HepG2 (cell line): Measurements from ENCODE around the gene TRRAP. TPM values are rescaled to one million over a fixed set of nuclear protein-coding genes. Genes with fewer than 3 reads are reported as not detected.
A peak's percentile ranks its signal among the peaks of the same experiment; 100 is the strongest.

Experiments
- ATAC-seq: fragments of 200-7000 bp; cut with Tn5 transposase; 3 replicates; pipeline ENCODE4 v1.9.1; 2020; ENCODE audit warnings: mild to moderate bottlenecking, moderate library complexity
- BruUV-seq: library from RNA; stranded (reverse); fragments of 400-500 nt; replicated peaks from 2 replicates; lab custom pipeline; 2021; lab: Mats Ljungman, UMichigan
- CTCF ChIA-PET: fragments of 300-600 bp; formaldehyde crosslinking; extraction: SDS; loops from one replicate; lab custom pipeline; 2021; ENCODE audit warnings: low total read pairs, inconsistent platforms, low intra/inter-chr PET ratio; lab: Yijun Ruan, JAX
- POLR2A ChIA-PET: fragments of 350-600 bp; sonication (Branson Sonifier 250); formaldehyde crosslinking; loops from one replicate; lab custom pipeline; 2020; ENCODE audit warnings: antibody characterized with exemption, inconsistent platforms; lab: Yijun Ruan, JAX
- DNase-seq: peaks from one replicate; pipeline ENCODE4 v3.0.0-alpha.2; 2015; ENCODE audit warnings: low spot score
- FAIRE-seq: peaks from 3 replicates; lab custom pipeline; 2011; peaks lifted over from hg19 to GRCh38; lab: Jason Lieb, UNC
- H2AFZ ChIP-seq: one replicate; pipeline ENCODE4 v1.6.1; 2011; ENCODE audit warnings: low read length, inconsistent platforms
- H3K27ac ChIP-seq: fragments of 300-600 bp; 3 replicates; pipeline ENCODE4 v1.8.0; 2011; ENCODE audit warnings: mixed run types, mild to moderate bottlenecking, mixed read lengths, low read length, inconsistent platforms; ENCODE audit not compliant: insufficient read depth; ENCODE audit errors: extremely low read length
- H3K27me3 ChIP-seq, 2 experiments: fragments of 200-600 bp in 1 of 2; 2 replicates in 1 of 2; 3 replicates in 1 of 2; pipeline versions ENCODE4 v1.6.0 to v1.8.0; 2011; ENCODE audit warnings: low read length in 2 of 2, mild to moderate bottlenecking in 2 of 2, moderate library complexity in 2 of 2, inconsistent platforms in 1 of 2; ENCODE audit not compliant: insufficient read depth in 2 of 2, control insufficient read depth in 1 of 2
- H3K36me3 ChIP-seq, 2 experiments: fragments of 200-600 bp in 1 of 2; replicated peaks in 1 of 2; 2 replicates in 1 of 2; 3 replicates in 1 of 2; pipeline versions ENCODE4 v1.5.1 to v1.8.0; 2011; ENCODE audit warnings: low read length in 2 of 2, inconsistent platforms in 1 of 2; ENCODE audit not compliant: insufficient read depth in 2 of 2, control insufficient read depth in 1 of 2
- H3K4me1 ChIP-seq: 2 replicates; pipeline ENCODE4 v1.5.1; 2012; ENCODE audit warnings: low read length, inconsistent platforms; ENCODE audit not compliant: insufficient read depth
- H3K4me2 ChIP-seq: 2 replicates; pipeline ENCODE4 v1.6.0; 2011; ENCODE audit warnings: low read depth, low read length, inconsistent platforms
- H3K4me3 ChIP-seq, 3 experiments: fragments of 200-600 bp in 1 of 3; sonication (generic), shearing (Covaris generic) in 1 of 3; replicated peaks in 1 of 3; 2 replicates each; pipeline ENCODE4 v1.5.1; 2011 to 2016; ENCODE audit warnings: low read length in 3 of 3, inconsistent platforms in 2 of 3, low read depth in 2 of 3, mild to moderate bottlenecking in 2 of 3, control low read depth in 1 of 3, mixed read lengths in 1 of 3; ENCODE audit not compliant: insufficient read depth in 1 of 3
- H3K79me2 ChIP-seq: one replicate; pipeline ENCODE4 v1.6.1; 2011; ENCODE audit warnings: low read length, inconsistent platforms; ENCODE audit not compliant: insufficient read depth
- H3K9ac ChIP-seq: 2 replicates; pipeline ENCODE4 v1.6.0; 2011; ENCODE audit warnings: mild to moderate bottlenecking, low read depth, low read length, inconsistent platforms; ENCODE audit not compliant: insufficient read depth
- H3K9me3 ChIP-seq: 2 replicates; pipeline ENCODE4 v1.5.1; 2012; ENCODE audit warnings: mild to moderate bottlenecking, low read length
- H4K20me1 ChIP-seq: 2 replicates; pipeline ENCODE4 v1.6.0; 2011; ENCODE audit warnings: inconsistent platforms, mild to moderate bottlenecking, low read length, moderate library complexity; ENCODE audit not compliant: insufficient read depth
- CBFB ChIP-seq: sonication (generic); formaldehyde crosslinking; IDR thresholded peaks from 2 replicates; pipeline ENCODE4 v1.4.0; 2020; ENCODE audit warnings: missing genetic modification reagents
- FOXO4 ChIP-seq: sonication (generic); formaldehyde crosslinking; conservative IDR thresholded peaks from 2 replicates; pipeline ENCODE4 v1.8.1; 2023; ENCODE audit warnings: missing genetic modification reagents
- KAT2B ChIP-seq: fragments of 150-350 bp; IDR thresholded peaks from 2 replicates; pipeline ENCODE4 v1.6.1; 2014; ENCODE audit warnings: low read depth, low read length, borderline replicate concordance
- MAFF ChIP-seq: IDR thresholded peaks from 2 replicates; pipeline ENCODE4 v1.6.1; 2011; ENCODE audit warnings: low read depth, low read length, improper control_type of control experiment
- MAFK ChIP-seq, 2 experiments: IDR thresholded peaks in 1 of 2; conservative IDR thresholded peaks in 1 of 2; 2 replicates each; pipeline ENCODE4 v1.6.1; 2011; ENCODE audit warnings: improper control_type of control experiment in 2 of 2, low read length in 2 of 2
- NR2F1 ChIP-seq, 2 experiments: fragments of 450-650 bp in 1 of 2; formaldehyde crosslinking in 1 of 2; IDR thresholded peaks; 2 replicates each; pipeline versions ENCODE4 v1.5.0 to v1.6.1; 2016 to 2020; ENCODE audit warnings: mild to moderate bottlenecking in 1 of 2, missing compliant biosample characterization in 1 of 2, missing genetic modification reagents in 1 of 2, moderate library complexity in 1 of 2
- PATZ1 ChIP-seq: sonication (generic); formaldehyde crosslinking; IDR thresholded peaks from 2 replicates; pipeline ENCODE4 v1.4.0; 2020; ENCODE audit warnings: missing genetic modification reagents
- ZBTB42 ChIP-seq: sonication (generic); formaldehyde crosslinking; IDR thresholded peaks from 2 replicates; pipeline ENCODE4 v1.5.0; 2020; ENCODE audit warnings: mild to moderate bottlenecking, missing genetic modification reagents
- ZNF431 ChIP-seq: sonication (generic); formaldehyde crosslinking; IDR thresholded peaks from 2 replicates; pipeline ENCODE4 v1.9.0; 2022; ENCODE audit warnings: missing genetic modification reagents, low read depth, mild to moderate bottlenecking, borderline replicate concordance
- ZNF510 ChIP-seq: sonication (generic); formaldehyde crosslinking; IDR thresholded peaks from 2 replicates; pipeline ENCODE4 v1.4.0; 2020; ENCODE audit warnings: low read depth, mild to moderate bottlenecking, missing genetic modification reagents
- ZNF709 ChIP-seq: sonication (generic); formaldehyde crosslinking; IDR thresholded peaks from 2 replicates; pipeline ENCODE4 v1.5.0; 2020; ENCODE audit warnings: mild to moderate bottlenecking, missing genetic modification reagents
- WGBS: methylation state at CpG from one replicate; pipeline ENCODE4 v1.1.6; 2017; ENCODE audit warnings: low lambda C conversion rate; 5-methylcytosine and 5-hydroxymethylcytosine counted together
- in situ Hi-C: cut with HindIII; loops from 2 replicates; pipeline ENCODE4 v1.10.0; 2017; ENCODE audit warnings: low pct_unique_long_range_greater_than_20kb; ENCODE audit not compliant: extremely low pct_ligation_motif_present
- intact Hi-C: fragments of 100-400 bp; cut with micrococcal nuclease; formaldehyde crosslinking; loops from one replicate; pipeline ENCODE4 v1.10.0; 2022; ENCODE audit not compliant: unreplicated experiment
- polyA plus RNA-seq, 8 experiments: library from polyadenylated mRNA; depleted of rRNA in 3 of 8; stranded (reverse) in 7 of 8; unstranded in 1 of 8; fragments of >200 nt; fragmentation: Illumina TruSeq in 4 of 8; extraction: Trizol in 4 of 8; gene quantifications; 2 replicates each; pipeline versions ENCODE4 v1.2.1 to v1.2.3, GENCODE V29; 2011 to 2016; ENCODE audit warnings: low read depth in 4 of 8, missing spikeins in 1 of 8, mixed read lengths in 1 of 8; ENCODE audit not compliant: insufficient read depth in 1 of 8
- total RNA-seq, 5 experiments: library from RNA; depleted of rRNA; stranded (reverse); fragments of >200 nt; fragmentation: Illumina TruSeq; extraction: Trizol; gene quantifications; 2 replicates each; pipeline ENCODE4 v1.2.3, GENCODE V29; 2016; ENCODE audit warnings: low read depth in 1 of 5
- TF ChIP-seq, protein P1 (sequence below): IDR thresholded peaks from 2 replicates; pipeline ENCODE4 v1.6.1; 2016; ENCODE audit warnings: missing biosample characterization, missing genetic modification reagents, low read depth

The TRRAP gene
- total and polyA plus RNA-seq, 2 of the 13 experiments (the other 11 are each of a cell fraction or from before 2014, with no cell fraction given), result 8.6 to 10.5 TPM

DNA sequence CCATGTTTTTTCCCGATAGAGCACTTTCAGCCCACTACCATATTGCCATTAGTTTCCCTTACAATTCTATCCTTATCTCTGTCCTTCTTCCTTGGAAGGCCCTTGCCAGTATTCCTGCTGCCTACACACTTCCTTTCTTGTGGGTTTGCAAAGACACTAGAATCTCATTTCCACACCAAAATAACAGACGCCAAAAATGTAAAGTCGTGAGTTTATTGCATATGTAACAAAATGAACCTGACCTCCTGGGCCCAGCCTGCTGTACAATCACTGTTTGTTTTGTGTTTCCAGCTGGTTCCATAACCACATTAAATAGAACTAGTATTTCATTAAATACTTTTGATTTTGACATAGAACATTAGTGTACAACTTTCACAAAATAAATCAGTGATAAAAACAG is 148.9 kb downstream of the TRRAP start:
- Histone ChIP-seq H3K27ac (no peak overlapping the region), H2AFZ (no peak overlapping the region), H3K79me2 (no peaks in the 10 kb centered on the region), H3K27me3 (no peaks in the 10 kb centered on the region), H3K4me3 (no peak overlapping the region), H3K4me2 (no peak overlapping the region), H3K9me3 (no peaks in the 10 kb centered on the region), H3K4me1 (no peaks in the 10 kb centered on the region), H4K20me1 (no peaks in the 10 kb centered on the region), H3K36me3 (peaks cover 17 to 34% of the 10 kb centered on the region in 2 experiments), H3K9ac (no peak overlapping the region)
- CTCF ChIA-PET, result no interaction called here
- in situ Hi-C loops (no loop called here), intact Hi-C loops (no loop called here)
- FAIRE-seq (no peak), DNase-seq (no peak), ATAC-seq (no peak)
- 81% methylated on average over 3 of the region's 3 CpGs for WGBS
- BruUV-seq, result no TSS peak
- POLR2A ChIA-PET, result no interaction called here
- no peak for TF ChIP-seq KAT2B
- TF ChIP-seq MAFK (conservative IDR thresholded peaks at IDR 0.05 in 1 of 2, IDR thresholded peaks at IDR 0.05 in 1 of 2; ENCODE audit: low read length in 2 of 2), result peak; percentile 14 to 22; a peak in 1 of 4 replicates
- TF ChIP-seq MAFF, result 0 out of 2 replicates have a peak, but pooled peaks have one; percentile 17

DNA sequence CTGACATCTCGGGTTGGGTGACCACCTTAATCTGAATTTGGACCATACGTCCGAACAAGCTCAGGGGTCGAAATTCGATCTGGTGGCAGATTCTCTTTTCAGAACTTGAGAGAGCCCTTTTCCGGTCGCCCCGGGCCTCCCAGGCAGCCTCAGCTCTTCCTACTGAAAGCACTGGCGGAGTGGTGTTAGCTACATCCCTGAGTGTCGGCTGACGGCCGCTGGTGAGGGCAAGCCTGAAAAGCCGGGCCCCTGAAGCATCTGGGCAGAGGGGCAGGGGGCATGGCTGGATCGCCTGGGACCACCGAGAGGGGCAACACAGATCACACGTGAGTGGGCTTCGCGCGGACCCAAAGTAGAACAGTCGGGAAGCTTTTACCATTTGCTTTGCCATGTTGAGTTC is 149.5 kb downstream of the TRRAP start:
- no peak for DNase-seq
- Histone ChIP-seq H4K20me1 (no peaks in the 10 kb centered on the region), H3K27ac (no peak overlapping the region), H3K27me3 (no peaks in the 10 kb centered on the region), H2AFZ (no peak overlapping the region), H3K36me3 (peaks cover 17 to 38% of the 10 kb centered on the region in 2 experiments), H3K9ac (no peak overlapping the region), H3K4me2 (no peak overlapping the region), H3K4me1 (no peaks in the 10 kb centered on the region), H3K4me3 (no peak overlapping the region), H3K79me2 (no peaks in the 10 kb centered on the region), H3K9me3 (no peaks in the 10 kb centered on the region)
- FAIRE-seq, result no peak
- in situ Hi-C loops, result no loop called here
- ChIA-PET POLR2A (no interaction called here), CTCF (no interaction called here)
- intact Hi-C loops, result no loop called here
- no TSS peak for BruUV-seq
- ATAC-seq, result no peak
- WGBS, result 97% methylated on average over 19 of the region's 20 CpGs
- TF ChIP-seq ZNF510 (CRISPR knock-in tag) (no peak), FOXO4 (CRISPR knock-in tag) (no peak), ZNF431 (CRISPR knock-in tag) (no peak), ZNF709 (CRISPR knock-in tag) (no peak), PATZ1 (no peak), NR2F1 (CRISPR knock-in tag; IDR thresholded peaks at IDR 0.05) (no peak), ZBTB42 (CRISPR knock-in tag) (no peak), CBFB (no peak)
- TF ChIP-seq, protein P1, sequence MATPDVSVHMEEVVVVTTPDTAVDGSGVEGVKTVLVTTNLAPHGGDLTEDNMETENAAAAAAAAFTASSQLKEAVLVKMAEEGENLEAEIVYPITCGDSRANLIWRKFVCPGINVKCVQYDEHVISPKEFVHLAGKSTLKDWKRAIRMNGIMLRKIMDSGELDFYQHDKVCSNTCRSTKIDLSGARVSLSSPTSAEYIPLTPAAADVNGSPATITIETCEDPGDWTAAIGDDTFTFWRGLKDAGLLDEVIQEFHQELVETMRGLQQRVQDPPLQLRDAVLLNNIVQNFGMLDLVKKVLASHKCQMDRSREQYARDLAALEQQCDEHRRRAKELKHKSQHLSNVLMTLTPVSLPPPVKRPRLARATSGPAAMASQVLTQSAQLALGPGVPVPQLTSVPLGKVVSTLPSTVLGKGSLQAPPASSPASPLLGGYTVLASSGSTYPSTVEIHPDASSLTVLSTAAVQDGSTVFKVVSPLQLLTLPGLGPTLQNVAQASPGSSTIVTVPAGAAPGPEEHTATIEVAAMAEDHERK (CRISPR knock-in tag), result no peak
